ENCODE results near the gene PPP1R10. TPM values are rescaled to one million over a fixed set of nuclear protein-coding genes. Genes with fewer than 3 reads are reported as not detected.
"Not testable (repeated sequence)": the region's sequence is repeated elsewhere in the genome, so short reads cannot be mapped to it uniquely, and the experiment has no call there.

The PPP1R10 gene
- polyA plus RNA-seq (25.3 to 36.6 TPM (median 30.0 TPM) in 3 replicates), polyA minus RNA-seq (43.2 to 78.2 TPM (median 76.0 TPM) in 3 replicates)
- polyA plus RNA-seq (2011; ENCODE audit: low read depth), result 40.6 TPM
- 13.9 and 24.0 TPM in 2 replicates for polyA plus RNA-seq (2011; cell fraction: cytosol; rRNA removed)
- 104 and 135 TPM in 2 replicates for polyA plus RNA-seq (2011; cell fraction: nucleus; rRNA removed)
- polyA plus RNA-seq (2012; ENCODE audit: low replicate concordance), result 25.5 and 44.1 TPM in 2 replicates
- polyA minus RNA-seq (2011; cell fraction: cytosol; rRNA and poly(A)+ RNA removed), result 21.7 TPM
- 79.1 and 175 TPM in 2 replicates for polyA minus RNA-seq (2011; cell fraction: nucleus; rRNA and poly(A)+ RNA removed)

DNA sequence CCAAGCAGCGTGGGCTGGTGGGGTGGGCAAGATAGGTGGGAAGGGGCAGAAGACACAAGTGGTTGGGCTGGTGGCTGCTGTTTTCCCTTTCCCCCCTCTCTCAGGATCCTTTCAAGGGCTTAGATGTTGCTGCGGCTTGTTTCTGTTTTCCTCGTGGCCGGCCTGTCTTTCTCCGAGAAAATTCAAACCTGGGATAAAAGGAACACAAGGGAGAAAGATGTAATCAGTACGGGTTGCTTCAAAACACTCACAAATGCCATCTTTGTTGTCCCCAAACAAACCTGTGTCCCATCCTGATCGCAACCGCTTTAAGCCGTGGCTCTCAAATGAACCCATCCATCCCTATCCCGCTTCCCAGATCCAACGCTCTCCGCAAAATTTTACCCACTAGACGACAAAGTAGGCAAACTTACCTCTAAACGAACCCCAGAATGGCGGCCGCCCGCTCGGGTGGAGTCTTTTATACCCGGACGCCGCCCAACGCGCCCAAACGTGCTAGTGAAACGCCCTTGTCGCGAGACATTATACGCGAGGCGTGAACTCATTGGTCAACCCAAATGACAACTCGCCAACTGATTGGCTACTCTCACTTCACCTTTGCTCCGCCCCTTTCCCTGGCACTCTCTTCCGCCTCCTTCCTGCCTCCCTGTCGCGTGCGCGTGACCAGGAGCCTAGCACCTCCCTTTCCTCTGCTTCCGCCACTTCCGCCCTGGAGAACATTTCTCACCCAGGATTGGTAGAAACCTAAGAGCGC is at the start of gene PPP1R10:
Gene PPP1R10 (minus strand): TSS at position 433 of the 754 bp plus-strand sequence. CDS start 7,299 bp downstream, outside the sequence.
- H3K4me3 ChIP-seq (ENCODE audit: control insufficient read depth in 2 of 3, extremely low read depth in 1 of 3, insufficient read depth in 2 of 3, low read depth in 1 of 3, low read length in 3 of 3), result peak within 1 kb of the TSS; percentile 76 to 89 (median 82)
- dilution Hi-C loops (cut with MboI; ENCODE audit: extremely low pct_ligation_motif_present, low sequenced_read_pairs), result no loop called here
- TF ChIP-seq CTCF (optimal IDR thresholded peaks at IDR 0.05 in 1 of 3, IDR thresholded peaks at IDR 0.05 in 1 of 3, conservative IDR thresholded peaks at IDR 0.05 in 1 of 3; ENCODE audit: extremely low read depth in 1 of 3, insufficient read depth in 2 of 3, low read length in 3 of 3), result no peak

DNA sequence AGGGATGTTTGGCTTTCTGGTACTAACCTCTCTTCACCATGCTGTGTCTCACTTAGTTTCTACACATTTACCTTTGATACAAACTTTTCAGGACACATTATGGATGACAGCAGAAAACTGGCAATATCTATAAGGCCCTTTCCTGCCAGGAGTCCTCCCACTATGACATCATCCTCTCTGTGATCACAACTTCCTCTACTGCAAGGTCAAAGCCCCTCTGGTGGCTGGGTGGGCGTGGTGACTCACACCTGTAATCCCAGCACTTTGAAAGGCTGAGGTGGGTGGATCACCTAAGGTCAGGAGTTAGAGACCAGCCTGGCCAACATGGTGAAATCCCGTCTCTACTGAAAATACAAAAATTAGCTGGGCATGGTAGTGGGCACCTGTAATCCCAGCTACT is 49.3 kb upstream of the PPP1R10 start:
- H3K4me1 ChIP-seq (ENCODE audit: control insufficient read depth, extremely low read depth, insufficient read depth, low read length); H3K4me3 ChIP-seq (ENCODE audit: control insufficient read depth in 2 of 3, extremely low read depth in 1 of 3, insufficient read depth in 2 of 3, low read depth in 1 of 3, low read length in 3 of 3); H2AFZ ChIP-seq (ENCODE audit: control insufficient read depth, low read length); H3K27ac ChIP-seq (ENCODE audit: control insufficient read depth, insufficient read depth, low read length); H3K79me2 ChIP-seq (ENCODE audit: control insufficient read depth, insufficient read depth, low read length); H3K9me1 ChIP-seq (ENCODE audit: control insufficient read depth, extremely low read depth, insufficient read depth, low read length); H3K4me2 ChIP-seq (ENCODE audit: control insufficient read depth, extremely low read depth, insufficient read depth, low read depth, low read length); H3K9ac ChIP-seq (ENCODE audit: control insufficient read depth, extremely low read depth, insufficient read depth, low read length); H3K27me3 ChIP-seq (ENCODE audit: control insufficient read depth, extremely low read depth, insufficient read depth, low read length); H4K20me1 ChIP-seq (ENCODE audit: control insufficient read depth, extremely low read depth, insufficient read depth, low read length); H3K9me3 ChIP-seq (ENCODE audit: control insufficient read depth, low read depth, low read length); dilution Hi-C loops (cut with MboI; ENCODE audit: extremely low pct_ligation_motif_present, low sequenced_read_pairs); FAIRE-seq; DNase-seq (ENCODE audit: low read depth, low spot score): not testable (repeated sequence)
- H3K36me3 ChIP-seq (ENCODE audit: control insufficient read depth in 2 of 2, extremely low read depth in 1 of 2, insufficient read depth in 2 of 2, low read length in 2 of 2), result peaks cover 39 to 54% of the 10 kb centered on the region in 2 experiments

More for the DNA sequence above, at the start of gene PPP1R10:
- DNase-seq (ENCODE audit: low read depth, low spot score), result peak; percentile 99
- Histone ChIP-seq H3K27ac (ENCODE audit: control insufficient read depth, insufficient read depth, low read length) (peak within 1 kb of the TSS; percentile 97), H3K9me1 (ENCODE audit: control insufficient read depth, extremely low read depth, insufficient read depth, low read length) (peaks cover 3% of the 10 kb centered on the region), H3K27me3 (ENCODE audit: control insufficient read depth, extremely low read depth, insufficient read depth, low read length) (no peaks in the 10 kb centered on the region), H3K4me1 (ENCODE audit: control insufficient read depth, extremely low read depth, insufficient read depth, low read length) (peaks cover 24% of the 10 kb centered on the region), H2AFZ (ENCODE audit: control insufficient read depth, low read length) (peak within 1 kb of the TSS; percentile 79), H3K79me2 (ENCODE audit: control insufficient read depth, insufficient read depth, low read length) (peaks cover 38% of the 10 kb centered on the region), H3K36me3 (ENCODE audit: control insufficient read depth in 2 of 2, extremely low read depth in 1 of 2, insufficient read depth in 2 of 2, low read length in 2 of 2) (peaks cover 9 to 30% of the 10 kb centered on the region in 2 experiments), H3K4me2 (ENCODE audit: control insufficient read depth, extremely low read depth, insufficient read depth, low read depth, low read length) (peak within 1 kb of the TSS; percentile 100), H3K9me3 (ENCODE audit: control insufficient read depth, low read depth, low read length) (no peaks in the 10 kb centered on the region), H4K20me1 (ENCODE audit: control insufficient read depth, extremely low read depth, insufficient read depth, low read length) (peaks cover 8% of the 10 kb centered on the region), H3K9ac (ENCODE audit: control insufficient read depth, extremely low read depth, insufficient read depth, low read length) (peak within 1 kb of the TSS; percentile 98)
- FAIRE-seq, result peak; percentile 83

All from keratinocyte (primary cell).